ENCODE data around the gene USP46.

GRCh38 chr4:52575406-52575805 is 83.7 kb downstream of the USP46 start:
- TF ChIP-seq CTCF (IDR thresholded peaks at IDR 0.05), result no peak
- no peak for TF ChIP-seq ZFX (IDR thresholded peaks at IDR 0.05; ENCODE audit: borderline replicate concordance)
